Measurements from ENCODE around the gene SELENON. TPM values are rescaled to one million over a fixed set of nuclear protein-coding genes. Genes with fewer than 3 reads are reported as not detected.

Gene SELENON
- total RNA-seq, 4 donors from 2014 or later = 9.0 to 94.0 (median 18.0) TPM

DNA sequence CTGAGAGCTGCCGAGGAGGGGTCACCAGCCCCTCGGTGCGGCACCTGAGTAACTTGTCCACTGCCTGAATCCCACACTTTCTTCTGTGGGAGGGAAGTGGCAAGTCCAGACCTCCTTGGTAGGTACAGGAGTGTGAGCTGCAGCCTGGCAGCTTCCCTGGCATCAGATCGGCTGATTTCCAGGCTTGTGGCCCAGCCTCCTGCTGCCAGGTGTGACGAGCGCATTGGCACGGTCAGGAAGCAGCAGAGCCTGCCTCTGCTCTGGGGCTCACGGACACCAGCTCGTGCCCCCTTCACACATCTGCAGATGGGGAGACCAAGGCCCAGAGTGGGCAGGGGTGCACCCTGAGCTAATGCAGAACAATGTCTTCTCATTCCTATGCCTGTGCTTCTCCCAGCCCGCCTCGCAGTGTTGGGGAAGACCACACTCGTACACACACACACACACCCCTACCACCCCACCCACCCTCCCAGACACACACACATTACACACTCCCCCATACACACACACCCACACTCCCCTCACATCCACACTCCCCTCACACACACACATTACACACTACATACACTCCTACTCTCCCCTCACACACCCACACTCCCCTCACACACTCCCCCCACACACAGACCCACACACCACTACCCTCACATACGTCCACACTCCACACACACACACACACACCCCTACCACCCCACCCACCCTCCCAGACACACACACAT is 33.1 kb upstream of the SELENON start:
- H3K27ac ChIP-seq = no peak overlapping the region

GRCh38 chr1:25767437-25767770 is 32.6 kb upstream of the SELENON start:
- DNase-seq = no peak
- intact Hi-C loops (cut with DNase I; ENCODE audit: low total_unique reads) = no loop called here
- no peaks in the 10 kb centered on the region for H3K36me3 ChIP-seq
- peaks cover 11 to 21% of the 10 kb centered on the region in 2 donors for H3K4me1 ChIP-seq
- no peak overlapping the region for H3K27ac ChIP-seq
- no peaks in the 10 kb centered on the region for H3K27me3 ChIP-seq
- TF ChIP-seq POLR2A (IDR thresholded peaks at IDR 0.05) = no peak
- TF ChIP-seq CTCF (IDR thresholded peaks at IDR 0.05) = no peak
- H3K9me3 ChIP-seq = no peaks in the 10 kb centered on the region
- H3K4me3 ChIP-seq = no peak overlapping the region

More for the DNA sequence above, 33.1 kb upstream of the SELENON start:
- no peak for DNase-seq
- TF ChIP-seq CTCF (IDR thresholded peaks at IDR 0.05) (no peak), POLR2A (IDR thresholded peaks at IDR 0.05) (no peak)
- Histone ChIP-seq H3K36me3 (no peaks in the 10 kb centered on the region), H3K27me3 (no peaks in the 10 kb centered on the region), H3K9me3 (no peaks in the 10 kb centered on the region), H3K4me1 (peaks cover 11 to 20% of the 10 kb centered on the region in 2 donors), H3K4me3 (no peak overlapping the region)
- intact Hi-C loops (cut with DNase I; ENCODE audit: low total_unique reads) = no loop called here

DNA sequence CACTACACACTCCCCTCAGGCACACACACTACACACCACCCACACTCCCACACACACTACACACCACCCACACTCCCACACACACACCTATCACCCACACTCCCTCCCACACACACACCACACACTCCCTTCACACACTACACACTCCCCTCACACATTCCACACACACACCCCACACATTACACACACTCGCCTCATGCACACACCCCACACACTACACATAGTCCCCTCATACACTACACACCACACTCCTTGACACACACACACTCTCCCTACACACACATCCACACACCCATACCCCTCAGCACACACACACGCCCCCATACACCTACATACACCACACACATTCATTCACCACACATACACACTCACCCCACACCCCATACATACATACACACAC is 31.0 kb upstream of the SELENON start:
- no peaks in the 10 kb centered on the region for H3K9me3 ChIP-seq
- H3K4me1 ChIP-seq = peaks cover 11 to 21% of the 10 kb centered on the region in 2 donors
- H3K27me3 ChIP-seq = no peaks in the 10 kb centered on the region
- H3K27ac ChIP-seq = no peak overlapping the region
- no peak overlapping the region for H3K4me3 ChIP-seq
- TF ChIP-seq POLR2A (IDR thresholded peaks at IDR 0.05) = no peak
- no peak for TF ChIP-seq CTCF (IDR thresholded peaks at IDR 0.05)
- DNase-seq = no peak
- no peaks in the 10 kb centered on the region for H3K36me3 ChIP-seq
- intact Hi-C loops (cut with DNase I; ENCODE audit: low total_unique reads) = no loop called here

DNA sequence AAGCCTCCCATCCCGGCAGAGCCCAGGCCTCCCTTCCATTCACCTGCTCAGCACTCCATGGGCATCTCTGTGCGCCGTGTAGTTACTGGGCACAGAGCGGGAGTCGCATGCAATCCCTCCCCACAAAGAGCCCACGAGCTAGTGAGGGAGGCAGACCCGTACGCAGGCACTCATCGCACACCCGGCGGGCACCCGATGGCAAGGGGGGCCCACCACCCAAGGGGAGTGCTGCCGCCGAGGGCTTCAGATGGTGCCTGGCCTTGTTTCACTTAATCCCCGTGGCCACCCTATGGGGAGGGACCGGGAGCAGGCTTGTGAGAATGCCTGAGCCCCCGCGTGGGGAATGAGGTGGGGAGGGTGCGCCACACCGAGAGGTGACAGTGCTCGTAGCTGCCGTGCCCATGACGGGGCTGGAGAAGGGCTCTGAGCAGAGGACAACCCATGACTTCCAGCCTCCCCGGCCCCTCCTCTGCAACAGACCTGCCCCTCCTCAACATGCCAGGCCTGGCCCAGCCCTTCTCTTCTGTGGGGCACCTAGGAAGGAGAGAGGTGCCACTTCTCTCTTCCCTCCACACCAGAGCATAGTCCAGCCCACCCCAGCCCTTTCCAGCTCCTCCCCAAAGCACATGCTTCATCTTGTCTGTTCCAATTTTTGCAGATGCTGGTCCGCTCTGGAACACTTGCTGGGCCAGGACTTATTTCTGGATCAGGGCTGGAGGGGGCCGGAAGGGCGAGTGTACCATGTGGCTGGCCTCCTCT is 30.2 kb upstream of the SELENON start:
- H3K27ac ChIP-seq = peak overlapping the region; percentile 56 to 77

More for the DNA sequence above, 30.2 kb upstream of the SELENON start:
- Histone ChIP-seq H3K4me1 (peaks cover 11 to 21% of the 10 kb centered on the region in 2 donors), H3K9me3 (no peaks in the 10 kb centered on the region), H3K27me3 (no peaks in the 10 kb centered on the region), H3K36me3 (no peaks in the 10 kb centered on the region), H3K4me3 (no peak overlapping the region)
- no peak for TF ChIP-seq POLR2A (IDR thresholded peaks at IDR 0.05)
- TF ChIP-seq CTCF (IDR thresholded peaks at IDR 0.05) = no peak
- intact Hi-C loops (cut with DNase I; ENCODE audit: low total_unique reads) = no loop called here
- peak in 1 of 2 donors; percentile 37 for DNase-seq
